B cell (primary cell): ENCODE measurements around the gene PPM1J.

ENCODE experiments used
- CTCF ChIP-seq: fragments of 200-600 bp; IDR thresholded peaks from one replicate; pipeline ENCODE4 v1.8.0; 2022; ENCODE audit warnings: antibody characterized with exemption, mild to moderate bottlenecking
- EZH2 ChIP-seq: IDR thresholded peaks from 2 replicates; pipeline ENCODE4 v1.6.1; 2012; ENCODE audit warnings: borderline replicate concordance, low read depth, mild to moderate bottlenecking, moderate library complexity, low read length; ENCODE audit not compliant: insufficient read depth, poor library complexity, severe bottlenecking

GRCh38 chr1:112710586-112710985 is 4.5 kb downstream of the PPM1J start:
- no peak for TF ChIP-seq CTCF
- TF ChIP-seq EZH2: no peak
